ENCODE data around the gene COL15A1.

- no peak for TF ChIP-seq CTCF (conservative IDR thresholded peaks at IDR 0.05; ENCODE audit: low read length)
- TF ChIP-seq EZH2phosphoT487 (IDR thresholded peaks at IDR 0.05; ENCODE audit: borderline replicate concordance) = no peak
Measured at GRCh38 chr9:99034149-99034548, 90.4 kb downstream of the COL15A1 start.
